Glomerular visceral epithelial cell (primary cell): ENCODE results near the gene STAT3.
A peak's percentile ranks its signal among the peaks of the same experiment; 100 is the strongest.
"Not testable (repeated sequence)": the region's sequence is repeated elsewhere in the genome, so short reads cannot be mapped to it uniquely, and the experiment has no call there.

Experiments used
- DNase-seq: peaks from one replicate; pipeline ENCODE4 v3.0.0-alpha.2; 2016; ENCODE audit errors: extremely low spot score

The STAT3 gene

GRCh38 chr17:42277342-42277712 is 110.9 kb downstream of the STAT3 start:
- DNase-seq = no peak

- DNase-seq = peak; percentile 88
These were observed 111.5 kb downstream of the STAT3 start for GRCh38 chr17:42276609-42277341.

GRCh38 chr17:42276359-42276608 is 112.0 kb downstream of the STAT3 start, which contains the start of gene STAT5B:
Gene STAT5B (minus strand): TSS chr17:42276391. CDS start chr17:42232127, 44,264 bp downstream.
- DNase-seq = peak; percentile 69

- DNase-seq = peak; percentile 20
These were observed 112.5 kb downstream of the STAT3 start for GRCh38 chr17:42275527-42276358.

- DNase-seq = no peak
These were observed 113.3 kb downstream of the STAT3 start for GRCh38 chr17:42274812-42275526.

- DNase-seq = no peak
These were observed 114.0 kb downstream of the STAT3 start for GRCh38 chr17:42274253-42274542.

GRCh38 chr17:42273474-42274252 is 114.6 kb downstream of the STAT3 start:
- DNase-seq = no peak

- no peak for DNase-seq
These were observed 115.9 kb downstream of the STAT3 start for GRCh38 chr17:42272162-42272907.

GRCh38 chr17:42271779-42272035 is 116.5 kb downstream of the STAT3 start:
- DNase-seq = no peak

- DNase-seq = no peak
These were observed 117.0 kb downstream of the STAT3 start for GRCh38 chr17:42271006-42271778.

GRCh38 chr17:42270596-42270995 is 117.6 kb downstream of the STAT3 start:
- DNase-seq = no peak

GRCh38 chr17:42270170-42270535 is 118.1 kb downstream of the STAT3 start:
- no peak for DNase-seq

- no peak for DNase-seq
These were observed 120.0 kb downstream of the STAT3 start for GRCh38 chr17:42268236-42268635.

- DNase-seq = no peak
These were observed 121.1 kb downstream of the STAT3 start for GRCh38 chr17:42266918-42267766.

- no peak for DNase-seq
These were observed 121.8 kb downstream of the STAT3 start for GRCh38 chr17:42266462-42266861.

GRCh38 chr17:42264366-42264765 is 123.9 kb downstream of the STAT3 start:
- not testable (repeated sequence) for DNase-seq
